ENCODE results near the gene LRP1.

DNA sequence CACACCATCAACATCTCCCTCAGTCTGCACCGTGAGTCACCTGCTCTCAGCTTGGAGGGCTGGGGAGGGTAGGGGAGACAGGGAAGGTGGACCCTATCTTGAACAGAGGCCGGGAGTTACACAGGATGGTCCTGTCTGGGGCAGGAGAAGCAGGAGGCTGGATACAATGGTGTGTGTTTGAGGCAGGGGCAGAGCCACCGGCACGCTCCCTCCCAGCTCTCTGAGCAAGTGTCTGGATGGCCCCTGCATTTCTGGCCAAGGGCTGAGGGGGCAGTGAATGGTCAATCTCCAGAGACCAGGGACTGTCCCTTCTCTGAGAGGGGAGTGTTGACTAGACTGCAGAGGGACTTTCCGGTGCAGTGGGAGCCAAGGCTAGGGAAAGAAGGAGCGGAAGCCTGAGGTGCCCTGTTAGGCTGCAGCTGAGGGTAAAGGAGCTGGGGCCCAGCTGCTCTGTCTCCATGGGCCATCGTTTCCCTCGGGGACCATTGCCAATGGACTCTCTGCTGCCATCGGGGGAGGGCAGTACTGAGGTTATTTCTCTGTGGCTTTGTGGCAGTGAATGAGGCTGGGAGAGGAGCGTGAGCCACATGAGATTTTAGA, 17.3 kb downstream of the LRP1 start:
- no peak for TF ChIP-seq POLR2AphosphoS5 (IDR thresholded peaks at IDR 0.05; ENCODE audit: low read depth)
- TF ChIP-seq, protein P1, sequence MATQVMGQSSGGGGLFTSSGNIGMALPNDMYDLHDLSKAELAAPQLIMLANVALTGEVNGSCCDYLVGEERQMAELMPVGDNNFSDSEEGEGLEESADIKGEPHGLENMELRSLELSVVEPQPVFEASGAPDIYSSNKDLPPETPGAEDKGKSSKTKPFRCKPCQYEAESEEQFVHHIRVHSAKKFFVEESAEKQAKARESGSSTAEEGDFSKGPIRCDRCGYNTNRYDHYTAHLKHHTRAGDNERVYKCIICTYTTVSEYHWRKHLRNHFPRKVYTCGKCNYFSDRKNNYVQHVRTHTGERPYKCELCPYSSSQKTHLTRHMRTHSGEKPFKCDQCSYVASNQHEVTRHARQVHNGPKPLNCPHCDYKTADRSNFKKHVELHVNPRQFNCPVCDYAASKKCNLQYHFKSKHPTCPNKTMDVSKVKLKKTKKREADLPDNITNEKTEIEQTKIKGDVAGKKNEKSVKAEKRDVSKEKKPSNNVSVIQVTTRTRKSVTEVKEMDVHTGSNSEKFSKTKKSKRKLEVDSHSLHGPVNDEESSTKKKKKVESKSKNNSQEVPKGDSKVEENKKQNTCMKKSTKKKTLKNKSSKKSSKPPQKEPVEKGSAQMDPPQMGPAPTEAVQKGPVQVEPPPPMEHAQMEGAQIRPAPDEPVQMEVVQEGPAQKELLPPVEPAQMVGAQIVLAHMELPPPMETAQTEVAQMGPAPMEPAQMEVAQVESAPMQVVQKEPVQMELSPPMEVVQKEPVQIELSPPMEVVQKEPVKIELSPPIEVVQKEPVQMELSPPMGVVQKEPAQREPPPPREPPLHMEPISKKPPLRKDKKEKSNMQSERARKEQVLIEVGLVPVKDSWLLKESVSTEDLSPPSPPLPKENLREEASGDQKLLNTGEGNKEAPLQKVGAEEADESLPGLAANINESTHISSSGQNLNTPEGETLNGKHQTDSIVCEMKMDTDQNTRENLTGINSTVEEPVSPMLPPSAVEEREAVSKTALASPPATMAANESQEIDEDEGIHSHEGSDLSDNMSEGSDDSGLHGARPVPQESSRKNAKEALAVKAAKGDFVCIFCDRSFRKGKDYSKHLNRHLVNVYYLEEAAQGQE (IDR thresholded peaks at IDR 0.05; ENCODE audit: unreplicated experiment): no peak
- TF ChIP-seq CTCF (conservative IDR thresholded peaks at IDR 0.05; ENCODE audit: low read depth in 2 of 2): no peak
- no peak for TF ChIP-seq ETS1 (IDR thresholded peaks at IDR 0.05)
- no peak for TF ChIP-seq EZH2 (IDR thresholded peaks at IDR 0.05; ENCODE audit: low read depth, unreplicated experiment)
- no peak for TF ChIP-seq EZH2phosphoT487 (IDR thresholded peaks at IDR 0.05; ENCODE audit: unreplicated experiment)
- TF ChIP-seq CREB1 (CRISPR knock-in tag; IDR thresholded peaks at IDR 0.05; ENCODE audit: low read depth): no peak
